Dermis microvascular lymphatic vessel endothelial cell (primary cell): ENCODE results near the gene AFMID. TPM values are rescaled to one million over a fixed set of nuclear protein-coding genes. Genes with fewer than 3 reads are reported as not detected.
"Not testable (repeated sequence)": the region's sequence is repeated elsewhere in the genome, so short reads cannot be mapped to it uniquely, and the experiment has no call there.

ENCODE experiments used
- DNase-seq, 2 donors: peaks; one replicate each; pipeline versions ENCODE4 v3.0.0 to v3.0.0-alpha.2; 2010; ENCODE audit warnings: low read depth in 2 of 2
- total RNA-seq: library from RNA; depleted of rRNA; stranded (reverse); fragments of >200 nt; gene quantifications from 2 replicates; pipeline ENCODE4 v1.2.1, GENCODE V29; 2014

AFMID gene, protein sequence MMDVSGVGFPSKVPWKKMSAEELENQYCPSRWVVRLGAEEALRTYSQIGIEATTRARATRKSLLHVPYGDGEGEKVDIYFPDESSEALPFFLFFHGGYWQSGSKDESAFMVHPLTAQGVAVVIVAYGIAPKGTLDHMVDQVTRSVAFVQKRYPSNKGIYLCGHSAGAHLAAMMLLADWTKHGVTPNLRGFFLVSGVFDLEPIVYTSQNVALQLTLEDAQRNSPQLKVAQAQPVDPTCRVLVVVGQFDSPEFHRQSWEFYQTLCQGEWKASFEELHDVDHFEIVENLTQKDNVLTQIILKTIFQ
- total RNA-seq = 47.2 and 74.5 TPM in 2 replicates

DNA sequence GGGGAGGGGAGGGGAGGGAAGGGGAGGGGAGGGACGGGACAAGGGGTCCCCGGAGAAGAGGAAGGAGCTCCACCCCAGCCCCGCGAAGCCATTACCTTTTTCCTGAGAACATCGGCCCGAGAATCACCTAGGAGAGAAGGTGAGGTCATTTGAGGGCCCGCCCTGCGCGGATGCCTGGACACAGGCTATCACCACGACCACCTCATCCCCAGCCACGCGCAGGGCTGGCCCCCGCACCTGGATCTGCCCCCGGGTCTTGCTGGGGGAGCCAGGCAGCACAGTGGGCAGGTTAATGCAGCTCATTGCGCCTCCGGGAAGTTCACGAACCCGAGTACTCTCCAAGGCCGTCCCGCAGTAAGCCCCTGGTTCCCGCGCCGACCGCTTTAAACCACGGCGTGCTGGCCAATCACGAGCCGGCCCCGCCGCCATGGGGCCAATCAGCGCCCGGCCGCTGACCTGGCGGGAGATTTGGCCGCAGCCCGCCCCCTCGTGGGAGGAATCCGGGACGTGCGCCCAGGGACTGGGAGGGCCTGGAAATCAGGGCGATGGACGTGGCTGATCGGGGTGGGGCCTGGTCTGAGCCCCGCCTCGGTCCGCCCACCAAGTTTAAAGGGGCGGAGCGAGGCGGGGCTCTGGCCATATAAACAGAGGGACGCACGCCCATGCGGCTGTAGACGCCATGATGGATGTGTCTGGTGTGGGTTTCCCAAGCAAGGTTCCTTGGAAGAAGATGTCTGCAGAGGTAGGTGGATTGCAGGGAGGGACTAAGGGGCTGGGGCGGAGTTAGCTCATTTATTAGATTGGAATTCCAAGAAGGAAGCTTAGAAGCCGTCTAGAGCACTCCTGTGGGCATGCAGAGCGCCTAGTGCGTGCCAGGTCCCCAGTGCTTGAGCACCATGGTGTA lies at the start of gene AFMID, which contains the start of gene TK1:
AFMID (plus strand) TSS at position 671 of the 904 bp plus-strand sequence; CDS start at position 680, 9 bp downstream.
TK1 (minus strand) TSS at position 361 of the 904 bp plus-strand sequence; CDS start at position 303, 58 bp downstream.
- peak; percentile 92 to 98 for DNase-seq

DNA sequence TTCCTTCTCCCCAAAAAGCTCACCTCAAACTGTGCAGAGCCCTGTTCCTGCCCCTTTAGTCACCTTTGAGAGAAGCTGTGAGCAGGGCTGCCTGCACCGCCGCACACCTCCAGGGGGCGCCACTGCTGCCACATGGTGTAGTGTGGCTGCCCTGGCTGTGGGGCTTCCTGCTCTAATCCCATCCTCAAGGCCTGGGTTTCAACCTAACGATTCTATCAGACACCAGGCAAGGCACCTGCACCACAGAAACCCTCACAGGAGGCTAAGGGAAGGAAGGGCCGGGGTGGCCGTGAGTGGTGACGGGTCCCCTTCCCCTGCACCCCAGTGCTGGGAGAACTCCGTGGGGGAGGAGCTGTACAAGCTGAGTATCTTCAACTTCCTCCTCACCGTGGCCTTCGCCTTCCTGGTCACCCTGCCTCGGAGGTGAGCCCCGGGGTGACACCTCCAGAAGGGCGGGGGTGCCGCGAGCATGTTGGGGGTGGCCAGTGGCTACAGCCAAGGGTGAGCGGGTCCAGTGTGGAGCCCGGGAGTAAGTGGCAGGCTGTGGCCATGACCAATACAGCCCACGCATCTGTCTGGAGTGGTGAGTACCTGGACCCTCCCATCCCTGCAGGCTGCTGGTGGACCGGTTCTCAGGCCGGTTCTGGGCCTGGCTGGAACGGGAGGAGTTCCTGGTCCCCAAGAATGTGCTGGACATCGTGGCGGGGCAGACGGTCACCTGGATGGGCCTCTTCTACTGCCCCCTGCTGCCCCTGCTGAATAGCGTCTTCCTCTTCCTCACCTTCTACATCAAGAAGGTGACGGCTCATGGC lies 49.6 kb upstream of the AFMID start:
- DNase-seq = no peak

DNA sequence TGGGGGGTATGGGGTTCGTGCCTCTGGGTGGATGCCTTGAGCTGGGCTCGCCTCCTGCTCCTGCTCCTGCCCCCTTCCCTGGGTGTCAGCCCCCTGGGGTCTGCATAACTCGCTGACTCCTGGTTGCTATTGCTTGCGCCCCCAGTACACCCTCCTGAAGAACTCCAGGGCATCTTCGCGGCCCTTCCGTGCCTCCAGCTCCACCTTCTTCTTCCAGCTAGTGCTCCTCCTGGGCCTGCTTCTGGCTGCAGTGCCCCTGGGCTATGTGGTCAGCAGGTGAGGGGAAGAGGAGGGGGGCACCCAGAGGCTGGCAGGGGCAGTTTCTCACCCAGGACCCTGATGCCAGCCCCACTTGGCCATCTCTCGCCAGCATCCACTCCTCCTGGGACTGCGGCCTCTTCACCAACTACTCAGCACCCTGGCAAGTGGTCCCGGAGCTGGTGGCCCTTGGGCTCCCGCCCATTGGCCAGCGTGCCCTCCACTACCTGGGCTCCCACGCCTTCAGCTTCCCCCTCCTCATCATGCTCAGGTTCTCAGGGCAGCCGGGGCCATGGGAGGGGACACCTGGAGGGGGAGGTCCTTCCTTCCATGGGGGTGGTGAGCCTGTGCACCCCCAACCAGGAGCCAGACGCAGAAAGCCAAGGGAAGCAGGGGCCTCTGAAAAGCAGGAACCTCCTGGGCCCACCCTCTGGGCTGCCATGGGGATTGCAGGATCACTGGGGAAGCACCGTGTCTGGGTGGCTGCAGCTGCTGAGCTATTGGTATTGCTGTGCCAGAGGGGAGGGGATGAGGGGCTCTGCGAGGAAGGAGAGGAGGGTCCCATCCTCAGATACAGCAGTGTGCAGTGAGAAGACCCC lies 48.7 kb upstream of the AFMID start:
- no peak for DNase-seq

DNA sequence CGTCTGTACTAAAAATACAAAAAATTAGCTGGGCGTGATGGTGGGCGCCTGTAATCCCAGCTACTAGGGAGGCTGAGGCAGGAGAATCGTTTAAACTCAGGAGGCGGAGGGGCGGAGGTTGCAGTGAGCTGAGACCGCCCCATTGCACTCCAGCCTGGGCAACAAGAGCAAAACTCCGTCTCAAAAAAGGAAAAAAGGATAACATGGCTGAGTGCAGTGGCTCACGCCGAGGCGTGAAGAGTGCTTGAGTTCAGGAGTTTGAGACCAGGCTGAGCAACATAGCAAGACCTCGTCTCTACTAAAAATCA lies 47.3 kb upstream of the AFMID start:
- not testable (repeated sequence) for DNase-seq

DNA sequence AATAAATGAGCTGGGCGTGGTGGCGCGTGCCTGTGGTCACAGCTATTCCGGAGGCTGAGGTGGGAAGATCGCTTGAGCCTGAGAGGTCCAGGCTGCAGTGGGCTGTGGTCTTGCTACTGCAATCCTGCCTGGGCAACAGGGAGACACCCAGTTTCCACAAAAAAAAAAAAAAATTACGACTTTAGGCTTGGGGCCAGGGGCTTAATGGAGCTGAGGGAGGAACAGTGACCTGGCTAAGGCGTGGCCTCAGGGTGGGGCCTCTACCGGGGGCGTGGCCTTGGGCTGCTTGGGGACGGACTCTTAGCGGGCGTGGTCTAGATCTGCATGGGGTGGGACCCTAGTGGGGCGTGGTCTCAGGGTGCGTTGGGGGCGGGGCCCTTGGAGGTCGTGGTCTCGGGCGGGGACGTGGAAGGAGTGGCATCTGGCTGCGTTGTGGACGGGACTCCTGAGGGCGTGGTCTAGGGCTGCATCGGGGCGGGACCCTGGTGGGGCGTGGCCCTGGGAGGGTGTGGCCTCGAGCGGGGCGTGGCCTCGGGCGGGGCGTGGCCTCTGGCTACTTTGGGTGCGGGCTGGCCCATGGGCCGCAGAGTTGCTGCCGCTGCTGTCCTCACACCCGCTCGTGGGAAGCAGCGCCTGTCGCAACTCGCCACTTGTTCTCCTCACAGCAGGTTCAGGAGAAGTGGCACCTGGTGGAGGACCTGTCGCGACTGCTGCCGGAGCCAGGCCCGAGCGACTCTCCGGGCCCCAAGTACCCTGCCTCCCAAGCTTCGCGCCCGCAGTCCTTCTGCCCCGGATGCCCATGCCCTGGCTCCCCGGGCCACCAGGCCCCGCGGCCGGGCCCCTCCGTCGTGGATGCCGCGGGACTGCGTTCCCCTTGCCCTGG lies 46.8 kb upstream of the AFMID start:
- DNase-seq = peak; percentile 88 to 95

DNA sequence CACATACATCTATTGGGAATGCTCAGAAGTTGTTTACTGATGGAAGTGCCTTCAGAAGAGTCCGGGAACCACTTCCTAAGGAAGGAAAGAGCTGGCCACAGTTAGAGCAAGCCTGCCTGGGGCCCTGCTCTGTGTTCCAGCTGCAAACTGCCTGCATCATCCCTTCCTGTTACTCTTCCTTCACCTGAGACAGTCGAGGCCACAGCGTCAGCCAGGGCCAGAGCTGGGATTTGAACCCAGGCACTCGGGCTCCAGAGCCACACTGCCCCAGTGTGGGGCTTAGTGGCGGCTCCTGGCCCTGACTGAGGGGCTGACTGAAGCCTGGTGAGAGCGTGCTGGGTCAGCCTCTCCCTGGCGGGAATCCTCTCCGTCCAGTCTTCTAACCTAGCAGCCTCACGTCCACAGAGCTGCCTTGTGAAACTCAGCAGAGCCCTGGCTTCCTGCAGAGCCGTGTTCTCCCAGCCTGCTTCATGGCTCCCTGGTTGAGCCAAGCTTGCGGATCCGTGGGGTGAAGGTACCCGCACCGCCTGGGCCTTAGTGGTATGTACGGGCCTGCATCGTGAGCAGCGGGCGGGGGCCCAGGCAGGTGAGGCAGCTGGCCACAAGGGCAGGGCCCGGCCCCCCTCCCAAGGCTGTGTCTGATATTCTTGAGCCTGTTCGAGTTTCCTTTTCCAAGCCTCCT lies 45.6 kb upstream of the AFMID start:
- no peak for DNase-seq

DNA sequence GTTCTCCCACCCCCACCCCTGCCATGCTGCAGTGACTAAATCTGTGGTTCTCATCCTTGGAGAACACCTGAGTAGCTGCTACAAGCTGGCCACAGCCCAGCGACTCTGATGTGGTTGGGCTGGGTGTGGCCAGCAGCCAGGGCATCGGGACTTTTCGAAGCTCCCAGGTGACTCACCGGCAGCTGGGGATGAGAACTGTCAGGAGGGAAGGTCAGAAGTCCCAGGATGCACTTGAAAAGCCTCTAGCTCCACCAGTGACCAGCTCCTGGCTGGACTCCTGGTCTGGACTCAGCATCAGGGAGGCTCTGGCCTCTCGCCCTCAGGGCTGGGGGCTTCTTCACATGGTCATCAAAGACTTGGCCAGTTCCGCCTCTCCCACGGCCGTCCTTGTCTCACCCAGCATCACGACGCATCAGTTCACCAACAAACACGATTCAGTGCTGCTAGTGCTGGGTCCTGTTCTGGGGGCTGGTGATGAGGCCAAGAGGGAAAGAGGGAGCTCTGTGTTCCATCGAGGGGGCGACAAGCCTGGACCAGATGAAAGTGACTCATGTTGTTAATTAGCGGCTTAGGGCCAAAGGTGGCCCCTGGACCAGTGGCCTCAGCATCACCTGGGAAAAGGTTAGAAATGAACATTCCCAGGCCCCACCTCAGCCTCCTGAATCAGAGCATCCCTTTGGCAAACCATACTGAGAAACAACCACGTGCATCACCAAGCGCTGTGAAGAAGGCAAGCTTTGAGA lies 44.9 kb upstream of the AFMID start:
- peak in 1 of 2 donors; percentile 42 for DNase-seq

DNA sequence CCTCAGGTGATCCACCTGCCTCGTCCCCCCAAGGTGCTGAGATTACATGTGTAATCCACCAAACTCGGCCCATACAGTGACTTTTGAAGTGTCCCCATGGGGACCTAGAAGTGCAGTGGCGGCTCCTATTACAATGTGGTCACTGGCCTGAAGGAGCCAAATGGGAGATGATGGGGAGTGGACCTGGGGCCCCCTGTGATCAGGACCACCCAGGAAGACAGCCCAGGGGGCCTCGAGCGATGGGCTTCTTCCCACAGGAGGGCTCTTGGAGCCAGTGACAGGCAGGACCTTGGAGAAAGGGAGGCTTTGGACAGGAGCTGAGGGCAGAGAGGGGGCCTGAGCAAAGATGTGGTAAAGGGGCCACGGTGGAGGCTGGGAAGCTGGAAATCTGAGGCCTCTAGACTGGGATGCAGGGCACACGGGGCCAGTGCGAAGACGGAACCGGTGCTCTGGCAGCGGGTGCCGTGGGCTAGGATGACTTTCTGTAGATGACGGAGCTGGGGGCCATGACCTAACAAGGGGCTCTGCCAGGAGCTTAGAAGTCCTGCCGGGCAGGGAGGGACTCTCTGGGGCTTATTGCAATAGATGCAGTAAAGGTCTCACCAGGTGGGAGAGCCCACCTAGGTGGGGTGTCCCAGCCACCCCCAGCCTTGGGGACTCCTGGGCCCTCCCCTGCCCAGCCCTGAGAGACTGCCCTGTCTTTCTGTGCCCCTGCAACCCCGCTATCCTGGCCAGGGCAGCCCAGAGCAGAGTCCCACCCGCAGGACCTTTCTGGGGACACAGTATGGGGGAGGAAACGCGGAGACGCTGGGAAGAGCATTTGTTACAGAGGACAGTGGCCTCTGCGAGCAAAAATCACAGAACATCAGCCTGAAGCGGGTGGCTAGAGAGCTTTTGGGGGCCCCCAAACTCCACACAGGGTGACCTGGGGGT lies 43.7 kb upstream of the AFMID start:
- no peak for DNase-seq

DNA sequence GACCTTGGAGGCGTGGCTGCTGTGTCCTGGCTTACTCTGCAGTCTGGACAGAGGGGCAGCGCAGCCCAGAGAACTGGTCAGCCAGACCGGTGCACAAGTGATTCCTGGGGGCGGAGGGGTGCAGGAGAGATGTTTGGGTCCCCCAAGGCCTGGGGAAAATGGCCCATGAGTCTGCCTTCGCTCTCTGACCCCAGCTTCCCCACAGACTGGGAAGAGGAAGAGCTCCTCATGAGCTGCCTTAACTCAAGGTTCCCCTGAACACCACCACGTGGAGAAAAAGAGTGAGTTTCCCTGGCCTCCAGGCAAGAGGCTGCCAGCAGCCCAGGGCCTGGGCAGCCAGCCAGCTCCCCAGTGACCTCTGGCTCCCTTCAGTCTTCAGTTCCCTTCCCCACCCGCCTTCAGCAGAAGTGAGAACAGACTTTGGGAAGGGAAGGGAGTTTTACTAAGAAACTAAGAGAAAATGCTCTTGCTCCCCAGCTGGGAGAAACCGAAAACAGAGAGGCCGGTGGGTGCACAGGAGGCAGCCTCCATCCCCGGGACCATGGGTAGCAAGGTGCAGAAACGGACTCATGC lies 42.9 kb upstream of the AFMID start:
- peak in 1 of 2 donors; percentile 77 for DNase-seq

DNA sequence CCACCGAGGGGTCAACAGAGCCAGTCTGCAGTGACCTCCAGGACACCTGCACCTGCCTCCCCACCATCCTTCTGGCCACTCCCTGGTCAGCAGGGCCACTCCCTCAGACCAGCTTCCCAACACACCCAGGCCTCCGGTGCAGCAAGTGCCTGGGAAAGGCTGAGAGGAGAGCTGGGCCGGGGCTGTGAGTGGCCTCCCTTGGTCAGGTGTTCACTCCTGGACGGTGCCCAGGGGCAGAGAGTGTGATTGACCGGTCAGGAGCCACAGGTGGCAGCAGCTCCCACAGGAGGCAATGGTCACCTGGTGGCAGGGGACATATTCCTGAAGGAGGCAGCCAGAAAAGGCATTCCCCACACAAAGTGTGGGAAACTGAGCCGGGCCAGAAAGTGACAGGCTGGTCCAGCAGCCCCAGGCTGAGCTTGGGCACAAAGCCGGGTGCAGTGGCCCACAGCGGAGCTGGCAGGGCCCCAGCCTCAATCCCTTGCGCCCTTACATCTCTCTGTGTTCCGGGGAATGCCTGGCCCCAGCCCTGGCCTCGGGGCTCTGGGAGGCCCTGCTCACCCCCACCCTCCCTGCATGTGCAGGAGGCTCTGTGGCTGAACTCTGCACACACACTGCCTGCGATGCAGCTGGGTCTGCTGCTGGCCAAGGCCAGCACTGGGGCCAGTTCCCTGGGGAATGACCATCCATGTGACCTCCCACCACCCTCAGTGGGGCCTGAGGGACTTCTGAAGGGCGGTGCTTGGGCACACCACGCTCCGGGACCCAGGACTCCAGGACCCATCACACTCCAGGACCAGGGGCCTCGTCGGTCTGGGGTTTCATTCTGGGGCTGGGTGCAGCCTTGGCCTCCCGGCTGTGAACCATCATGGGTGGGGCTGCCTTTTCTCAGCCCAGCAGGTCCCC lies 42.2 kb upstream of the AFMID start:
- DNase-seq = no peak

DNA sequence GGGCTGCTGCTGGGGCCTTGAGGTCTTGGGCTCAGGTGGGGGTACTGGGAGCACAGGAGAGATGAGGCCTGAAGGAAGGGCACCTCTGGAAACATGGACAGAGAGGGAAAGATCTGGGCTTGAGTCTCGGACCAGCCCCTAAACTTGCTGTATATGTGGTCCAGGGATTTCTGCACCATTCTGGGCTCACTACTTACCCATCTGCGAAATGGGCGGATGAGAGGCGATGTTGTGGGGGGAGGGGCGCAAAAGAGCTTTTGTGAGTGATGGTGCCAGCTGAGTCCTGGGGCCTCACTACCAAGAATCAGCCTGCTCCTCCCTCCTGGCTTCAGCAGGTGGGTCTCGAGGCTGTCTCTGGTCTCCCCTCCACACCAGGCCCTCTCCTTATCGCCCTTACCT lies 40.7 kb upstream of the AFMID start:
- DNase-seq = no peak

DNA sequence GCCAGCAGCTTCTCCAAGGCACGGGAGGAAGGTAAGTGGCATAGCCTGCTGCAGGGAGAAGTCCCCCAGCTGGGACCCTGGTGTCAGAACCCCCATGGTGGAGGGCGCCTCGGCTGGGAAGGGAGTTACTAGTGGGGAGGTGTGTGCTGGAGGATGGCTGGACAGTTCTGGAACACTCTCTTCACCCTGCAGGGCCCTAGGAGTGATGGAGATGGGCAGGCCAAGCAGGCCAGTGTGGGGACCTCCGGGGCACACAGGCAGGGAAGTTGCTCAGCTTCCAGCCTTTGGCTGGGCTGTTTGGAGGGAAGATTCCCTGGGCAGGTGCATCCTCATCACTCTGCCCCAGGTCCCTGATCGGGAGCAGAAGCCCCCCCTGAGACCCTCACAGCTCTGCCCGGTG lies 40.3 kb upstream of the AFMID start:
- DNase-seq = no peak

DNA sequence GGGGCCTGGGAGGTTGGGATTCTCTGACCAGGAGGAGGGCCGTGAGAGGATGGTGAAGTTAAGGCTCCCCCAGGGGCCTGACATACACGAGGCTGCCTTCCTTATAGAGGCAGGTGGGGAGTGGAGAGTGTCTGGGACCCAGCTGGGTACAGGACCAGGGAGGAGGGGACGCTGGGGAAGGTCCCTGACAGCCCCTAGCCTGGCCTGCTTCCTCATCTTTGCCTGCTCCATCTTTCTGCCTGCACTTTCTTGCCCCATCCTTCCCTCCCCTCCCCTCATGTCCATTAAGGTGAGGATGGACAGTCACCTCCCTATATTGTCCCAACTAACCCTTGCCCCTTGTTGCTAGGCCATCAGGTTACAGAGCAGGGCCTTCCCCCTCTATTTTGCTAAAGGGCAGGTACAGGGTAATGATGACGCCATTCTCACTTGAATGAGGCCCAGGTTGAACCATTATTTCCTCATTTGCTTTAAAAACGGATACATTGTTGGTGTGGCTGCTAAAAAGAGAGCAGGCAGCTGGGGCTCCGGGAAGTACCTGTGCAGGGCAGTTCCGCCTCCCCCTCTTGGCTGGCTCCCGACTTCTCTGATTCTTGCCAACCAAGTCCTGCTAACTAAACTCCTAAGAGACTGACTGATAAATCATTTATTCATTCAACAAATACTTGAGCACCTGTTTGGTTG lies 39.7 kb upstream of the AFMID start:
- no peak for DNase-seq

DNA sequence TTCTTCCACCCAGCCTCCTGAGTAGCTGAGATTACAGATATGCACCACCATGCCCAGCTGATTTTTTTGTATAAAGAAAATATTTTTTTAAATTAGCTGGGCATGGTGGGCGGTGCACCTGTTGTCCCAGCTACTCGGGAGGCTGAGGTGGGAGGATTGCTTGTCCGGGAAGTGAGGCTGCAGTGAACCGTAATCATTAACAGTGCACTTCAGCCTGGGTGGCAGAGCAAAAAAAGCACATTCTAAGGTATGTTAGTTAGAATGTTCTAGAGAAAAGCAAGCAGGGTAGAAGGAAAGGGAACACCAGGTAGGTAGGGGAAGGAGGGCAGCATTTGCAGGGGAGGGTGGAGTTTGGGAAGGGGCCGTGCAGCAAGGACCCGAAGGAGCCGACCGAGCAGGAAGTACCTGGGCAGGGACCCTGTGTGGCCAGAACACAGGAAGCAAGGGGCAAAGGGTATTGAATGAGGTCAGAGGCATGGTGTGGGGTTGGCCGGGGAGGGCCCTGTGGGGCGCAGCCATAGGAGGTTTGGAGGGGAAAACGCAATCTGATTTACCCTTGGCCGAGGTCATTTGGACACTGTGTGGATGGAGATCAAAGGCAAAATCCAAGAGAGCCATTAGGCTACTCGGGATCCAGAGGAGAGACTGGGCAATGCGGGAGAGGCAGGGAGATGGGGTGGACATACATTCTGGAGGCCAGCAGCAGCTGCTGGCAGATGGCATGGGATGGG lies 38.7 kb upstream of the AFMID start:
- no peak for DNase-seq

DNA sequence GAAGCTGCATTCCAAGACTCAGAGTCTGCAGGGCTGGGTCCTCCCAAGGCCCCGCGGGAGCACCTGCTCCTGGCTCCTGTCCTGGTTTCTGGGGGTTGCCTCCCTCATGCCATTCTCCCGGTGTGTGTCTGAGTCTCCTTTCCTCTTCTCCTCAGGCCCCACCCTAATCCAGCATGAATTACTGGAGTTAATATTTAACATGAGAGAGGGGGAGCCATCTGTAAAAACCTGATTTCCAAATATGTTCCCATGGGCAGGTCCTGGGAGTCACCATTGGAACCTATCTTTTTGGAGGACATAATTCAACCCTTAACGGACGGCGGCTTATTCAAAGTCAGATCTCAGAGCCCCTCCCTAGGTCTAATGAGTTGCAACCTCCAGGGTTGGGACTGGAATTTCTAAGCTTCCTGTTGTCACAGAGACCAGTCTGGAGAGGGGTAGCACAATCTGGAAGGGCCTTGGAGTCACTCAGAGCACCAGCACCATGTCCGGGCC lies 35.6 kb upstream of the AFMID start:
- peak in 1 of 2 donors; percentile 49 for DNase-seq
